Thoracic aorta (tissue), 2 donors: ENCODE results near the gene ST6GALNAC4. TPM values are rescaled to one million over a fixed set of nuclear protein-coding genes. Genes with fewer than 3 reads are reported as not detected.
"Not testable (repeated sequence)": the region's sequence is repeated elsewhere in the genome, so short reads cannot be mapped to it uniquely, and the experiment has no call there.

ENCODE experiments used
- ATAC-seq: fragments of 150-250 bp; one replicate; pipeline ENCODE4 v1.8.0; 2017; ENCODE audit warnings: low read depth; ENCODE audit not compliant: insufficient number of reproducible peaks, low FRiP score
- DNase-seq: peaks from one replicate; pipeline ENCODE4 v3.0.0-alpha.2; 2020; ENCODE audit warnings: low spot score
- H3K27ac ChIP-seq, 2 donors: fragments of 200-600 bp; sonication (generic); 1 replicate in 1 of 2; 2 replicates in 1 of 2; pipeline ENCODE4 v1.5.1; 2016; ENCODE audit warnings: mild to moderate bottlenecking in 2 of 2, moderate library complexity in 2 of 2
- H3K27me3 ChIP-seq: fragments of 200-600 bp; sonication (generic); replicated peaks from 2 replicates; pipeline ENCODE4 v1.6.0; 2016; ENCODE audit warnings: mild to moderate bottlenecking; ENCODE audit not compliant: insufficient read depth
- H3K36me3 ChIP-seq: fragments of 200-600 bp; sonication (generic); one replicate; pipeline ENCODE4 v1.5.1; 2016
- H3K4me1 ChIP-seq, 2 donors: fragments of 200-600 bp; sonication (generic); 1 replicate in 1 of 2; 2 replicates in 1 of 2; pipeline versions ENCODE4 v1.5.1 to v1.6.0; 2016; ENCODE audit warnings: low read depth in 2 of 2, mild to moderate bottlenecking in 1 of 2; ENCODE audit not compliant: control insufficient read depth in 1 of 2
- H3K4me3 ChIP-seq: fragments of 200-600 bp; sonication (generic); 2 replicates; pipeline ENCODE4 v1.5.1; 2016; ENCODE audit warnings: mild to moderate bottlenecking
- H3K9me3 ChIP-seq: fragments of 200-600 bp; sonication (generic); 2 replicates; pipeline ENCODE4 v1.5.1; 2016
- total RNA-seq, 2 donors: library from RNA; depleted of rRNA; stranded (reverse); fragments of >200 nt; gene quantifications; one replicate each; pipeline versions ENCODE4 v1.1.0 to v1.2.3, GENCODE V29; 2016
- TF ChIP-seq, protein P1 (sequence below): fragments of 200-600 bp; sonication (generic); IDR thresholded peaks from one replicate; pipeline ENCODE4 v1.5.1; 2019; ENCODE audit warnings: antibody characterized with exemption

The ST6GALNAC4 gene
- total RNA-seq, 2 donors from 2014 or later, result 45.0 to 61.2 TPM

DNA sequence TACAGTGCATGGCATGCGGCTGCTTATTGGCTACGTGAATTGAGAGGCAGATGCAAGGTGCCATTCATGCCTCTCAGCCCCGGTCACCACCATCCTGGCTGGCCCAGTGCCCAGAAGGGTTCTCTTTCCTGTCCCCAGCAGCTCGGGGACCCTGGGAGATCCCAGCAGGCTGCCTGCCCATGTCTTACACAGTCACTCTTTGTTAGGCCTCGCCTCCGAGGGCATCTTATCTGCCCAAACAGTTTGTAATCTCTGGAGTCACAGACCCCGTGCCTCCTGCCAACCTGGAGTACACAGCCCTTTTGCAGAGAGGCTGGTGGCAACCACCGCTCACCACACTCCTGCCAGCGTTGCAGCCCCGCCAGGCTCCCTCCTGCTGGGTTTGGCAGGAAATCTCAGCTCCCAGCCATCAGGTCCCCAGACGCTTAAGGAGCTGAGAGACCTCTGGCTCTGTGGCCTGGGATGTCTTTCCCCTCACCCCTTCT, 32.4 kb downstream of the ST6GALNAC4 start:
- Histone ChIP-seq H3K4me1 (peaks cover 7 to 19% of the 10 kb centered on the region in 2 donors), H3K9me3 (no peaks in the 10 kb centered on the region), H3K36me3 (peaks cover 40% of the 10 kb centered on the region), H3K27me3 (no peaks in the 10 kb centered on the region), H3K27ac (peak overlapping the region; percentile 32 to 52), H3K4me3 (no peak overlapping the region)
- DNase-seq, result no peak
- ATAC-seq, result no peak
- TF ChIP-seq, protein P1, sequence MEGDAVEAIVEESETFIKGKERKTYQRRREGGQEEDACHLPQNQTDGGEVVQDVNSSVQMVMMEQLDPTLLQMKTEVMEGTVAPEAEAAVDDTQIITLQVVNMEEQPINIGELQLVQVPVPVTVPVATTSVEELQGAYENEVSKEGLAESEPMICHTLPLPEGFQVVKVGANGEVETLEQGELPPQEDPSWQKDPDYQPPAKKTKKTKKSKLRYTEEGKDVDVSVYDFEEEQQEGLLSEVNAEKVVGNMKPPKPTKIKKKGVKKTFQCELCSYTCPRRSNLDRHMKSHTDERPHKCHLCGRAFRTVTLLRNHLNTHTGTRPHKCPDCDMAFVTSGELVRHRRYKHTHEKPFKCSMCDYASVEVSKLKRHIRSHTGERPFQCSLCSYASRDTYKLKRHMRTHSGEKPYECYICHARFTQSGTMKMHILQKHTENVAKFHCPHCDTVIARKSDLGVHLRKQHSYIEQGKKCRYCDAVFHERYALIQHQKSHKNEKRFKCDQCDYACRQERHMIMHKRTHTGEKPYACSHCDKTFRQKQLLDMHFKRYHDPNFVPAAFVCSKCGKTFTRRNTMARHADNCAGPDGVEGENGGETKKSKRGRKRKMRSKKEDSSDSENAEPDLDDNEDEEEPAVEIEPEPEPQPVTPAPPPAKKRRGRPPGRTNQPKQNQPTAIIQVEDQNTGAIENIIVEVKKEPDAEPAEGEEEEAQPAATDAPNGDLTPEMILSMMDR, result no peak

DNA sequence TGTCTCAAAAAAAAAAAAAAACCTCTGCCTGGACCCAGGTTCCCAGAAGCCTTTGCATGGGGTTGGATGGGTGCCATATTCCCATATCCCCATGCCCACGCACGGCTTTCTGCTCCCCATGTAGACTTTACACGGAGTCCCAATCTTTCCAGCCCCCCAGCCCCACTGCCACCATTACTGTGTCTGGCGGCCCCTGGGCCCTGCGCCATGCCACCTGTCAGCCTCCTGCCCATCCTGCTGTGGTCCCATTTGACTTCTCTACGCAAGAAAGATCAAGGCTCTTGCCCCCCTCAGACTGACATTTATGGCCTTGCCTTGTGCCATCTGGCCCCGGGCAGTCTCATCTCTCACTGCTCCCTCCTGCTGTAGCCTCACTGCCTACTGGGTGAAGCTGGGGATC, 32.9 kb downstream of the ST6GALNAC4 start:
- H3K4me1 ChIP-seq, result peaks cover 7 to 19% of the 10 kb centered on the region in 2 donors
- peaks cover 40% of the 10 kb centered on the region for H3K36me3 ChIP-seq
- TF ChIP-seq, protein P1, result no peak
- no peak overlapping the region for H3K4me3 ChIP-seq
- H3K9me3 ChIP-seq, result no peaks in the 10 kb centered on the region
- peak overlapping the region; percentile 32 to 52 for H3K27ac ChIP-seq
- DNase-seq (no peak), ATAC-seq (no peak)
- H3K27me3 ChIP-seq, result no peaks in the 10 kb centered on the region

DNA sequence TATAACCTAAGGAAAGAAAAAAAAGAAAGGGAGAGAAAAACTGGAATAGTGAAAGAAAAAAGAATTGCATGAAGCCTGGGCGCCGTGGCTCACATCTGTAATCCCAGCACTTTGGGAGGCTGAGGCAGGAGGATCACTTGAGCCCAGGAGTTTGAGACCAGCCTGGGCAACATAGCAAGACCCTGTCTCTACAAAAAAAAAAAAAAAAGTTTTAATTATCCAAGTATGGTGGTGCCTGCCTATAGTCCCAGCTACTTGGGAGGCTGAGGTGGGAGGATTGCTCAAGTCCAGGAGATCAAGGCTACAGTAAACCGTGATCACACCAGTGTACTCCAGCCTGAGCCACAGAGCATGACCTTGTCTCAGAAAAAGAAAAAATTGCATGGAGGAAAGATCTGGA, 35.1 kb downstream of the ST6GALNAC4 start:
- H3K4me1 ChIP-seq, result peaks cover 11 to 33% of the 10 kb centered on the region in 2 donors
- not testable (repeated sequence) for H3K27me3 ChIP-seq, ATAC-seq, H3K27ac ChIP-seq, H3K9me3 ChIP-seq, H3K4me3 ChIP-seq, DNase-seq
- peaks cover 19% of the 10 kb centered on the region for H3K36me3 ChIP-seq

DNA sequence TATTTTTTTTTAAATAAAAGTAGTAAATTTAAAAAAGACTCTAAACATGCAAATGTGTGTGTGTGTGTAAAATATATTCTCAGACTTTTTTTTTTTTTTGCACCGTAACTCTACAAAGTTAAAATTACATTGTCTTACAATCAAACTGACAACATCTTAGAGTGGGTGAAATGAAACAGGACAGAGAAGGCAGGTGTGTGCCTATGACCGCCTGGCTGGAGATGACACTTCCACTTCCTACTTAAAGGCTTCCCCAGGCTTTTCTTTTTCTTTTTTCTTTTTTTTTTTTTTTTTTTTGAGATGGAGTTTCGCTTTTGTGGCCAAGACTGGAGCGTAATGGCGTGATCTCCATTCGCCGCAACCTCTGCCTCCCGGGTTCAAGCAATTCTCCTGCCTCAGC, 36.7 kb downstream of the ST6GALNAC4 start:
- DNase-seq, result no peak
- no peak for ATAC-seq
- no peak overlapping the region for H3K27ac ChIP-seq
- H3K9me3 ChIP-seq, result no peaks in the 10 kb centered on the region
- no peak overlapping the region for H3K4me3 ChIP-seq
- H3K4me1 ChIP-seq, result peaks cover 23 to 42% of the 10 kb centered on the region in 2 donors
- peaks cover 4% of the 10 kb centered on the region for H3K36me3 ChIP-seq
- TF ChIP-seq, protein P1, result no peak
- no peaks in the 10 kb centered on the region for H3K27me3 ChIP-seq

DNA sequence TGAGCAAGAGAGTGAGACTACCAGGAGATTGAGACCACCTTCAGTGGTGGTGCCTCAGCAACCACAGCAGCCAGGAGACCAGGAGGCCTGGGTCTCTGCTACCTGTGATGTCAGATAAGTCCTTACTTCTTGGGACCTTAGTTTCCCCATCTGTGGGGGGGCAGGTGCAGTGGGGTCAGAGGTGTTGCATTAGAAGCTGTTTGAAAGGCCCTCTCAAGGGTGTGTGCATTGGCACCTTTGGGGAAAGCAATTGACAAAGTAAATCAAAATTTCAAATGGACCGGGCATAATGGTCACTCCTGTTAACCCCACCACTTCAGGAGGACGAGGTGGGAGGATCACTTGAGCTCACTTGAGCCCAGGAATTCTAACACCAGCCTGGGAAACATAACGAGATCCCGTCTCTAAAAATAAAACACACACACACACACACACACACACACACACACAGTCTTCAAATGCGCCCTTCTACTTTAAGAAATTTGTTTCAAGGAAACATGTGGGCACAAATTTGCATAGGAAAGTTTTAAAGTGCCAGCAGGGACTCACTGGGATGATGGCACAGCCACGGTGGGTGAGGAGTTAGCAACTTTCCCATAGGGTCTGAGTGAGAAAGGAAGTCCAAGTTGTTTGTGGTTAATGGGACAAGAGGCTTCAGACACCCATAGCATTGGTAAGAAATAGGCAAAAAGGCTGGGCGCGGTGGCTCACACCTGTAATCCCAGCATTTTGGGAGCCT, 38.0 kb downstream of the ST6GALNAC4 start:
- no peak for ATAC-seq
- TF ChIP-seq, protein P1, result no peak
- Histone ChIP-seq H3K27ac (peak overlapping the region in 1 of 2 donors; percentile 75), H3K27me3 (no peaks in the 10 kb centered on the region), H3K9me3 (no peaks in the 10 kb centered on the region), H3K4me3 (no peak overlapping the region), H3K36me3 (no peaks in the 10 kb centered on the region), H3K4me1 (peaks cover 23 to 42% of the 10 kb centered on the region in 2 donors)
- DNase-seq, result no peak
